DND-41 (cell line): ENCODE measurements around the gene GATA3.
A peak's percentile ranks its signal among the peaks of the same experiment; 100 is the strongest.

Experiments
- ATAC-seq: fragments of 200-7000 bp; cut with Tn5 transposase; 3 replicates; pipeline ENCODE4 v1.9.1; 2021; ENCODE audit warnings: low read depth; ENCODE audit not compliant: insufficient read depth
- DNase-seq: peaks from one replicate; pipeline ENCODE4 v3.0.0-alpha.2; 2020
- H2AFZ ChIP-seq: 2 replicates; pipeline ENCODE4 v1.6.0; 2012; ENCODE audit warnings: low read depth, low read length
- H3K27ac ChIP-seq: 2 replicates; pipeline ENCODE4 v1.5.1; 2012; ENCODE audit warnings: low read length, inconsistent platforms
- H3K27me3 ChIP-seq: fragments of 200-600 bp; sonication (generic); 2 replicates; pipeline ENCODE4 v1.6.0; 2012; ENCODE audit warnings: low read length, mild to moderate bottlenecking, inconsistent platforms; ENCODE audit not compliant: insufficient read depth, poor library complexity
- H3K36me3 ChIP-seq: 2 replicates; pipeline ENCODE4 v1.5.1; 2012; ENCODE audit warnings: low read length, inconsistent platforms; ENCODE audit not compliant: insufficient read depth
- H3K4me1 ChIP-seq: 2 replicates; pipeline ENCODE4 v1.5.1; 2012; ENCODE audit warnings: mild to moderate bottlenecking, low read length; ENCODE audit not compliant: insufficient read depth
- H3K4me2 ChIP-seq: 2 replicates; pipeline ENCODE4 v1.6.0; 2012; ENCODE audit warnings: mild to moderate bottlenecking, moderate library complexity, low read length, inconsistent platforms; ENCODE audit not compliant: insufficient read depth
- H3K4me3 ChIP-seq, 2 experiments: fragments of 200-600 bp in 1 of 2; shearing (Covaris generic) in 1 of 2; 2 replicates each; pipeline ENCODE4 v1.5.1; 2012 to 2016; ENCODE audit warnings: inconsistent platforms in 2 of 2, low read length in 2 of 2, mild to moderate bottlenecking in 2 of 2, low read depth in 1 of 2, moderate library complexity in 1 of 2
- H3K79me2 ChIP-seq: 2 replicates; pipeline ENCODE4 v1.6.0; 2012; ENCODE audit warnings: low read length, inconsistent platforms; ENCODE audit not compliant: insufficient read depth
- H3K9ac ChIP-seq: 2 replicates; pipeline ENCODE4 v1.6.0; 2012; ENCODE audit warnings: low read depth, mild to moderate bottlenecking, inconsistent platforms, low read length, moderate library complexity
- H3K9me3 ChIP-seq: 2 replicates; pipeline ENCODE4 v1.5.1; 2012; ENCODE audit warnings: low read length, moderate library complexity, mild to moderate bottlenecking, inconsistent platforms; ENCODE audit not compliant: insufficient read depth, severe bottlenecking
- H4K20me1 ChIP-seq: 2 replicates; pipeline ENCODE4 v1.6.0; 2012; ENCODE audit warnings: low read length; ENCODE audit not compliant: insufficient read depth
- EZH2 ChIP-seq: IDR thresholded peaks from 3 replicates; pipeline ENCODE4 v1.6.1; 2012; ENCODE audit warnings: borderline replicate concordance, low read depth, mild to moderate bottlenecking, moderate library complexity, low read length, inconsistent platforms; ENCODE audit not compliant: severe bottlenecking
- TF ChIP-seq, protein P1 (sequence below): IDR thresholded peaks from 2 replicates; pipeline ENCODE4 v1.5.1; 2012; ENCODE audit warnings: borderline replicate concordance, low read length, moderate library complexity, mild to moderate bottlenecking; ENCODE audit not compliant: poor library complexity, severe bottlenecking; ENCODE audit errors: extremely low read depth

GATA3 gene

DNA sequence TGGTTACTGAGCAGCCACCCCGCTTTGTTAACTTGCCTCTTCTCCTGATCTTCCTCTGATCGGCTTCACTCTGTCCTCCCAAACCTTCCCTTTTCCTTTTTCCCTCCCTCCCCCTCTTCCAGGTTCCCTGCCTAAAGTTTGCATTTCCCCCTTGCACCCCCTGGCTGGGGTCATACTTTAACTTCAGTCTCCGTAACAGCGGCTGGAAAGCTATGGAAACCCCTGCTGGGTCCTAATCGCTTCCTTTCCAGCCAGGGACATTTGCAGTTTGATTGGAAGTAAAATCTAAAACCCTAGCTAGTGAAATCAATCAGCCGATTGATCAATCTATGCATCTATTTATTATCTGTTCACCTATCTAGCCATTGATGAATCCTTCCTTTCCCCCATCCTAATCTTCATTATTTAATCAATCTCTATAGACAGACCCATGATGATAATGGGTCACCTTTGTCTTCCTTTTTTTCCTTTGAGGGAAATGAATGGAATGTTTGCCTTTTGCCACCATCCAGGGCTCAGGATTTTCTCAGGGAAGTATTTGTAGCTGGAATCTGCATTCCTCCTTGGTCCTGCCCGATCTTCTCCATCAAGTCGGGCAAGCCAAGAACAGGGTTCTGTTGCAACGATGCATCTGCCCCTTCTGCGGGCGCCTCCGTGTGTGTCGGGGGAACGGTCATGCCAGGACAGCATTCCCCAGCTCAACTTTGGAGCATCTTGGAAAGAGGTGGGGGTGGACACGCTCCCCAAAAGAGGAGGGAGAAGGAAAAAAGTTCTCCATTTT, 8.8 kb downstream of the GATA3 start:
- no peak for DNase-seq
- H3K9me3 ChIP-seq: no peaks in the 10 kb centered on the region
- no peak for ATAC-seq
- H4K20me1 ChIP-seq: peaks cover 62% of the 10 kb centered on the region
- peak overlapping the region; percentile 95 for H3K27ac ChIP-seq
- TF ChIP-seq EZH2: no peak
- TF ChIP-seq, protein P1, sequence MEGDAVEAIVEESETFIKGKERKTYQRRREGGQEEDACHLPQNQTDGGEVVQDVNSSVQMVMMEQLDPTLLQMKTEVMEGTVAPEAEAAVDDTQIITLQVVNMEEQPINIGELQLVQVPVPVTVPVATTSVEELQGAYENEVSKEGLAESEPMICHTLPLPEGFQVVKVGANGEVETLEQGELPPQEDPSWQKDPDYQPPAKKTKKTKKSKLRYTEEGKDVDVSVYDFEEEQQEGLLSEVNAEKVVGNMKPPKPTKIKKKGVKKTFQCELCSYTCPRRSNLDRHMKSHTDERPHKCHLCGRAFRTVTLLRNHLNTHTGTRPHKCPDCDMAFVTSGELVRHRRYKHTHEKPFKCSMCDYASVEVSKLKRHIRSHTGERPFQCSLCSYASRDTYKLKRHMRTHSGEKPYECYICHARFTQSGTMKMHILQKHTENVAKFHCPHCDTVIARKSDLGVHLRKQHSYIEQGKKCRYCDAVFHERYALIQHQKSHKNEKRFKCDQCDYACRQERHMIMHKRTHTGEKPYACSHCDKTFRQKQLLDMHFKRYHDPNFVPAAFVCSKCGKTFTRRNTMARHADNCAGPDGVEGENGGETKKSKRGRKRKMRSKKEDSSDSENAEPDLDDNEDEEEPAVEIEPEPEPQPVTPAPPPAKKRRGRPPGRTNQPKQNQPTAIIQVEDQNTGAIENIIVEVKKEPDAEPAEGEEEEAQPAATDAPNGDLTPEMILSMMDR: no peak
- peaks cover 94% of the 10 kb centered on the region for H3K36me3 ChIP-seq
- peak overlapping the region; percentile 70 for H3K4me2 ChIP-seq
- H3K9ac ChIP-seq: peak overlapping the region; percentile 11; the same call in 1 of the 2 replicates
- peaks cover 95% of the 10 kb centered on the region for H3K79me2 ChIP-seq
- H3K4me3 ChIP-seq: no peak overlapping the region
- no peaks in the 10 kb centered on the region for H3K27me3 ChIP-seq
- H3K4me1 ChIP-seq: peaks cover 88% of the 10 kb centered on the region
- no peak overlapping the region for H2AFZ ChIP-seq

DNA sequence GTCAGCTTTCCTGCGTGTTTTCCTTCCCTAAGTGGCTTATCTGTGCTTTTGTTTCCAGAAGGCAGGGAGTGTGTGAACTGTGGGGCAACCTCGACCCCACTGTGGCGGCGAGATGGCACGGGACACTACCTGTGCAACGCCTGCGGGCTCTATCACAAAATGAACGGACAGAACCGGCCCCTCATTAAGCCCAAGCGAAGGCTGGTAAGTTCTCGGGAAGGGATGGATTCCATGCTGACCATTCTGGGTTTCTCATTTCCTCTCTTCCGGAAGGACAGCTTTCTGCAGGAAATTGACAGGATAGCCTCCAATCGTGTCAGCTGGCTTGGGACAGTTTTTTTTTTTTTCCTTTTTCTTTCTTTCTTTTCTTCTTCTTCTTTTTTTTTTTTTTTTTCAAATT, 9.4 kb downstream of the GATA3 start:
- Histone ChIP-seq H3K79me2 (peaks cover 95% of the 10 kb centered on the region), H3K4me3 (no peak overlapping the region), H3K9me3 (no peaks in the 10 kb centered on the region), H3K4me2 (peak overlapping the region; percentile 40; the same call in 1 of the 2 replicates), H2AFZ (no peak overlapping the region), H3K36me3 (peaks cover 94% of the 10 kb centered on the region), H3K27ac (no peak overlapping the region; the same call in 1 of the 2 replicates), H4K20me1 (peaks cover 63% of the 10 kb centered on the region), H3K9ac (no peak overlapping the region), H3K4me1 (peaks cover 87% of the 10 kb centered on the region), H3K27me3 (no peaks in the 10 kb centered on the region)
- TF ChIP-seq EZH2: no peak
- TF ChIP-seq, protein P1: no peak
- no peak for ATAC-seq
- DNase-seq: no peak

DNA sequence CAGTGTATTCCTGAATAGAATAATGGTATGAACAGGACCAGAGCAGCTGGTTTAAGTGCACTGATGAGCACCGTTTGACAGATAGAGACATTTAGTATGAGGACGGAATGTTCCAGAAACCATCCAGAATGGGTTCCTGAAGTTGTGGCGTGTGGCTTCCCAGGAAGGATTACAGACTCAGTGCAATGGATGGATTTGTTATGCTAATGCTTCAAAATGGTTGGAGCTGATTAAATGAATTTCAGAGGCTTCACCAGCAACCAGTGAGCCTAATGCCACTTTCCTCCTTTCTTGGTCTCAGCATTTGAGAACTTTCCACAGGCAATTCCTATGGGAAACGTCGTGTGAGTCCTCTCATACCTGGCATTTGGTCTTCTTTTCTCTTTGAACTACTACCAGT, 9.9 kb downstream of the GATA3 start:
- Histone ChIP-seq H4K20me1 (peaks cover 63% of the 10 kb centered on the region), H3K4me3 (no peak overlapping the region), H3K36me3 (peaks cover 94% of the 10 kb centered on the region), H3K9ac (no peak overlapping the region), H3K27ac (peak overlapping the region; percentile 29; the same call in 1 of the 2 replicates), H3K4me1 (peaks cover 85% of the 10 kb centered on the region), H3K9me3 (no peaks in the 10 kb centered on the region), H3K79me2 (peaks cover 95% of the 10 kb centered on the region), H3K27me3 (no peaks in the 10 kb centered on the region), H3K4me2 (no peak overlapping the region), H2AFZ (no peak overlapping the region)
- no peak for ATAC-seq
- TF ChIP-seq, protein P1: no peak
- TF ChIP-seq EZH2: no peak
- DNase-seq: no peak
